HepG2 (cell line): ENCODE measurements around the gene FHIT. TPM values are rescaled to one million over a fixed set of nuclear protein-coding genes. Genes with fewer than 3 reads are reported as not detected.

Experiments used
- AHDC1 ChIP-seq: sonication (generic); formaldehyde crosslinking; IDR thresholded peaks from 2 replicates; pipeline ENCODE4 v1.5.1; 2020; ENCODE audit warnings: mild to moderate bottlenecking, missing genetic modification reagents, borderline replicate concordance
- FOXO1 ChIP-seq: sonication (generic); formaldehyde crosslinking; IDR thresholded peaks from 2 replicates; pipeline ENCODE4 v1.4.0; 2020; ENCODE audit warnings: missing genetic modification reagents
- GMEB1 ChIP-seq: sonication (generic); formaldehyde crosslinking; IDR thresholded peaks from 2 replicates; pipeline ENCODE4 v1.5.1; 2020; ENCODE audit warnings: missing genetic modification reagents, mild to moderate bottlenecking, borderline replicate concordance
- GTF3A ChIP-seq: sonication (generic); formaldehyde crosslinking; conservative IDR thresholded peaks from 2 replicates; pipeline ENCODE4 v1.4.0; 2020; ENCODE audit warnings: mild to moderate bottlenecking, missing genetic modification reagents
- KDM4B ChIP-seq: sonication (generic); formaldehyde crosslinking; IDR thresholded peaks from 2 replicates; pipeline ENCODE4 v1.4.0; 2020; ENCODE audit warnings: missing genetic modification reagents
- MAFG ChIP-seq: sonication (generic); formaldehyde crosslinking; IDR thresholded peaks from 2 replicates; pipeline ENCODE4 v1.5.1; 2020; ENCODE audit warnings: mild to moderate bottlenecking, missing genetic modification reagents
- NFATC3 ChIP-seq: sonication (generic); formaldehyde crosslinking; IDR thresholded peaks from 2 replicates; pipeline ENCODE4 v1.5.1; 2020; ENCODE audit warnings: mild to moderate bottlenecking, missing genetic modification reagents
- PHF20 ChIP-seq: sonication (generic); formaldehyde crosslinking; IDR thresholded peaks from 2 replicates; pipeline ENCODE4 v1.5.0; 2020; ENCODE audit warnings: mild to moderate bottlenecking, missing genetic modification reagents
- RFX5 ChIP-seq: IDR thresholded peaks from 2 replicates; pipeline ENCODE4 v1.6.1; 2011; ENCODE audit warnings: low read depth, low read length, improper control_type of control experiment
- RXRA ChIP-seq: sonication (generic); formaldehyde crosslinking; IDR thresholded peaks from 2 replicates; pipeline ENCODE4 v1.5.1; 2020; ENCODE audit warnings: missing genetic modification reagents
- TOE1 ChIP-seq: sonication (generic); formaldehyde crosslinking; IDR thresholded peaks from 2 replicates; pipeline ENCODE4 v1.4.0; 2020; ENCODE audit warnings: mild to moderate bottlenecking, missing genetic modification reagents
- ZFP37 ChIP-seq: sonication (generic); formaldehyde crosslinking; IDR thresholded peaks from 2 replicates; pipeline ENCODE4 v1.4.0; 2020; ENCODE audit warnings: missing genetic modification reagents, borderline replicate concordance
- ZNF160 ChIP-seq: sonication (generic); formaldehyde crosslinking; IDR thresholded peaks from 2 replicates; pipeline ENCODE4 v1.8.0; 2022; ENCODE audit warnings: mild to moderate bottlenecking, inconsistent platforms, missing genetic modification reagents
- ZNF598 ChIP-seq: sonication (generic); formaldehyde crosslinking; IDR thresholded peaks from 2 replicates; pipeline ENCODE4 v1.5.1; 2020; ENCODE audit warnings: mild to moderate bottlenecking, missing genetic modification reagents, borderline replicate concordance
- ZNF724P ChIP-seq: sonication (generic); formaldehyde crosslinking; IDR thresholded peaks from 2 replicates; pipeline ENCODE4 v1.8.0; 2022; ENCODE audit warnings: missing genetic modification reagents, borderline replicate concordance
- ZNF790 ChIP-seq: sonication (generic); formaldehyde crosslinking; IDR thresholded peaks from 2 replicates; pipeline ENCODE4 v1.8.0; 2022; ENCODE audit warnings: missing genetic modification reagents, mild to moderate bottlenecking, borderline replicate concordance
- ZNF879 ChIP-seq: sonication (generic); formaldehyde crosslinking; IDR thresholded peaks from 2 replicates; pipeline ENCODE4 v1.8.1; 2023; ENCODE audit warnings: missing genetic modification reagents
- polyA plus RNA-seq, 8 experiments: library from polyadenylated mRNA; depleted of rRNA in 3 of 8; stranded (reverse) in 7 of 8; unstranded in 1 of 8; fragments of >200 nt; fragmentation: Illumina TruSeq in 4 of 8; extraction: Trizol in 4 of 8; gene quantifications; 2 replicates each; pipeline versions ENCODE4 v1.2.1 to v1.2.3, GENCODE V29; 2011 to 2016; ENCODE audit warnings: low read depth in 4 of 8, missing spikeins in 1 of 8, mixed read lengths in 1 of 8; ENCODE audit not compliant: insufficient read depth in 1 of 8
- total RNA-seq, 5 experiments: library from RNA; depleted of rRNA; stranded (reverse); fragments of >200 nt; fragmentation: Illumina TruSeq; extraction: Trizol; gene quantifications; 2 replicates each; pipeline ENCODE4 v1.2.3, GENCODE V29; 2016; ENCODE audit warnings: low read depth in 1 of 5
- TF ChIP-seq, protein P1 (sequence below): IDR thresholded peaks from 2 replicates; pipeline ENCODE4 v1.6.1; 2016; ENCODE audit warnings: mild to moderate bottlenecking
- TF ChIP-seq, protein P2 (sequence below): sonication (generic); formaldehyde crosslinking; IDR thresholded peaks from 2 replicates; pipeline ENCODE4 v1.5.1; 2020; ENCODE audit warnings: mild to moderate bottlenecking, missing genetic modification reagents, moderate library complexity

The FHIT gene
- total and polyA plus RNA-seq, 2 of the 13 experiments (the other 11 are each of a cell fraction or from before 2014, with no cell fraction given), result 4.0 to 4.6 TPM

DNA sequence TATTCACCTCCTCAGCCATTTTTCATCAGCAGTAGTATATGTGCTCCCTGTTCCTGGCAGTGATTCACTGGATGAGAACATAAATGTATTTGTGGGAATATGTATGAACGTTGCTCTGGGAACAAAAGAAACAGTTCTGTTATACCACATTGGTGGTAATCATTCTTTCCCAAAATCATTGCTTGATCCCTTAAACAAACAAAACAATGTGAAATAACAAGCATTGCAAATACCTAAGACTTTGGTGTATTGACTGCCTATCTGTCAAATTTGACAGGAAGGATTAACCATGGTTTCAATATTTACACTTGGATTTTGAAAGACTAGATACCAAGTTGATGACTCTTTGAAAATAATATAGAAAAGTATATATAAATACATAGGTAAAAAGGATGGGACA lies 284.1 kb downstream of the FHIT start (continued):
- TF ChIP-seq, protein P1, sequence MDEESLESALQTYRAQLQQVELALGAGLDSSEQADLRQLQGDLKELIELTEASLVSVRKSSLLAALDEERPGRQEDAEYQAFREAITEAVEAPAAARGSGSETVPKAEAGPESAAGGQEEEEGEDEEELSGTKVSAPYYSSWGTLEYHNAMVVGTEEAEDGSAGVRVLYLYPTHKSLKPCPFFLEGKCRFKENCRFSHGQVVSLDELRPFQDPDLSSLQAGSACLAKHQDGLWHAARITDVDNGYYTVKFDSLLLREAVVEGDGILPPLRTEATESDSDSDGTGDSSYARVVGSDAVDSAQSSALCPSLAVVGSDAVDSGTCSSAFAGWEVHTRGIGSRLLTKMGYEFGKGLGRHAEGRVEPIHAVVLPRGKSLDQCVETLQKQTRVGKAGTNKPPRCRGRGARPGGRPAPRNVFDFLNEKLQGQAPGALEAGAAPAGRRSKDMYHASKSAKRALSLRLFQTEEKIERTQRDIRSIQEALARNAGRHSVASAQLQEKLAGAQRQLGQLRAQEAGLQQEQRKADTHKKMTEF (CRISPR knock-in tag), result peak; percentile 80
- TF ChIP-seq RFX5, result no peak
- TF ChIP-seq MAFG, result no peak
- TF ChIP-seq, protein P2, sequence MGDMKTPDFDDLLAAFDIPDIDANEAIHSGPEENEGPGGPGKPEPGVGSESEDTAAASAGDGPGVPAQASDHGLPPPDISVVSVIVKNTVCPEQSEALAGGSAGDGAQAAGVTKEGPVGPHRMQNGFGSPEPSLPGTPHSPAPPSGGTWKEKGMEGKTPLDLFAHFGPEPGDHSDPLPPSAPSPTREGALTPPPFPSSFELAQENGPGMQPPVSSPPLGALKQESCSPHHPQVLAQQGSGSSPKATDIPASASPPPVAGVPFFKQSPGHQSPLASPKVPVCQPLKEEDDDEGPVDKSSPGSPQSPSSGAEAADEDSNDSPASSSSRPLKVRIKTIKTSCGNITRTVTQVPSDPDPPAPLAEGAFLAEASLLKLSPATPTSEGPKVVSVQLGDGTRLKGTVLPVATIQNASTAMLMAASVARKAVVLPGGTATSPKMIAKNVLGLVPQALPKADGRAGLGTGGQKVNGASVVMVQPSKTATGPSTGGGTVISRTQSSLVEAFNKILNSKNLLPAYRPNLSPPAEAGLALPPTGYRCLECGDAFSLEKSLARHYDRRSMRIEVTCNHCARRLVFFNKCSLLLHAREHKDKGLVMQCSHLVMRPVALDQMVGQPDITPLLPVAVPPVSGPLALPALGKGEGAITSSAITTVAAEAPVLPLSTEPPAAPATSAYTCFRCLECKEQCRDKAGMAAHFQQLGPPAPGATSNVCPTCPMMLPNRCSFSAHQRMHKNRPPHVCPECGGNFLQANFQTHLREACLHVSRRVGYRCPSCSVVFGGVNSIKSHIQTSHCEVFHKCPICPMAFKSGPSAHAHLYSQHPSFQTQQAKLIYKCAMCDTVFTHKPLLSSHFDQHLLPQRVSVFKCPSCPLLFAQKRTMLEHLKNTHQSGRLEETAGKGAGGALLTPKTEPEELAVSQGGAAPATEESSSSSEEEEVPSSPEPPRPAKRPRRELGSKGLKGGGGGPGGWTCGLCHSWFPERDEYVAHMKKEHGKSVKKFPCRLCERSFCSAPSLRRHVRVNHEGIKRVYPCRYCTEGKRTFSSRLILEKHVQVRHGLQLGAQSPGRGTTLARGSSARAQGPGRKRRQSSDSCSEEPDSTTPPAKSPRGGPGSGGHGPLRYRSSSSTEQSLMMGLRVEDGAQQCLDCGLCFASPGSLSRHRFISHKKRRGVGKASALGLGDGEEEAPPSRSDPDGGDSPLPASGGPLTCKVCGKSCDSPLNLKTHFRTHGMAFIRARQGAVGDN, result no peak
- peak; percentile 54; the same call in 1 of the 2 replicates for TF ChIP-seq FOXO1 (CRISPR knock-in tag)
- TF ChIP-seq PHF20, result no peak
- TF ChIP-seq KDM4B (CRISPR knock-in tag), result 0 out of 2 replicates have a peak, but pooled peaks have one; percentile 24
- TF ChIP-seq NFATC3 (CRISPR knock-in tag), result no peak
- no peak for TF ChIP-seq ZNF598
- TF ChIP-seq RXRA, result no peak
- no peak for TF ChIP-seq GMEB1 (CRISPR knock-in tag)
- no peak for TF ChIP-seq ZNF879
- TF ChIP-seq GTF3A (CRISPR knock-in tag), result no peak
- peak; percentile 85; the same call in 1 of the 2 replicates for TF ChIP-seq AHDC1 (CRISPR knock-in tag)
- no peak for TF ChIP-seq ZNF724P (CRISPR knock-in tag)
- TF ChIP-seq ZNF160 (CRISPR knock-in tag), result no peak
- TF ChIP-seq TOE1, result no peak
- TF ChIP-seq ZNF790 (CRISPR knock-in tag), result no peak
- no peak for TF ChIP-seq ZFP37 (CRISPR knock-in tag)
